Esophagus squamous epithelium (tissue), 5 donors: ENCODE measurements around the gene CEP78. TPM values are rescaled to one million over a fixed set of nuclear protein-coding genes. Genes with fewer than 3 reads are reported as not detected.

Experiments
- DNase-seq: peaks from one replicate; lab custom pipeline; 2025; lab: John Stamatoyannopoulos, UW
- H3K27ac ChIP-seq, 4 donors: fragments of 200-600 bp; sonication (generic); one replicate each; pipeline ENCODE4 v1.5.1; 2016 to 2019; ENCODE audit warnings: mild to moderate bottlenecking in 1 of 4
- H3K27me3 ChIP-seq, 4 donors: fragments of 200-600 bp; sonication (generic); 1 replicate in 3 of 4; 2 replicates in 1 of 4; pipeline versions ENCODE4 v1.5.1 to v1.6.0; 2017 to 2021; ENCODE audit warnings: antibody characterized with exemption in 1 of 4
- H3K36me3 ChIP-seq, 3 donors: fragments of 200-600 bp; sonication (generic); one replicate each; pipeline ENCODE4 v1.5.1; 2016 to 2019
- H3K4me1 ChIP-seq, 3 donors: fragments of 200-600 bp; sonication (generic); one replicate each; pipeline ENCODE4 v1.5.1; 2017 to 2019
- H3K4me3 ChIP-seq, 4 donors: fragments of 200-600 bp; sonication (generic); 1 replicate in 3 of 4; 2 replicates in 1 of 4; pipeline ENCODE4 v1.5.1; 2016 to 2019; ENCODE audit warnings: mild to moderate bottlenecking in 2 of 4, moderate library complexity in 1 of 4
- H3K9me3 ChIP-seq, 3 donors: fragments of 200-600 bp; sonication (generic); one replicate each; pipeline ENCODE4 v1.5.1; 2016 to 2019
- CTCF ChIP-seq, 6 experiments: fragments of 450-650 bp in 4 of 6; fragments of 200-600 bp in 2 of 6; sonication (generic) in 2 of 6; IDR thresholded peaks; one replicate each; pipeline ENCODE4 v1.5.1; 2016 to 2019; ENCODE audit warnings: antibody characterized with exemption in 6 of 6, mild to moderate bottlenecking in 4 of 6, moderate library complexity in 4 of 6
- POLR2A ChIP-seq, 4 donors: fragments of 450-650 bp; IDR thresholded peaks; one replicate each; pipeline ENCODE4 v1.6.1; 2017; ENCODE audit warnings: antibody characterized with exemption in 4 of 4, mild to moderate bottlenecking in 4 of 4, moderate library complexity in 3 of 4
- WGBS, 2 donors: methylation state at CpG; one replicate each; pipeline ENCODE4 v1.1.5; 2018; 5-methylcytosine and 5-hydroxymethylcytosine counted together
- intact Hi-C: fragments of 100-400 bp; cut with DNase I; formaldehyde crosslinking; loops from one replicate; pipeline ENCODE4 v1.15.0; 2022
- total RNA-seq, 4 donors: library from RNA; depleted of rRNA; stranded (reverse); fragments of >200 nt; gene quantifications; one replicate each; pipeline ENCODE4 v1.1.0, GENCODE V29; 2016
- donor health status: DM: yes; HTN: yes; CAD: no.

CEP78 gene
- total RNA-seq, 4 donors from 2014 or later: 8.6 to 14.6 (median 11.2) TPM

DNA sequence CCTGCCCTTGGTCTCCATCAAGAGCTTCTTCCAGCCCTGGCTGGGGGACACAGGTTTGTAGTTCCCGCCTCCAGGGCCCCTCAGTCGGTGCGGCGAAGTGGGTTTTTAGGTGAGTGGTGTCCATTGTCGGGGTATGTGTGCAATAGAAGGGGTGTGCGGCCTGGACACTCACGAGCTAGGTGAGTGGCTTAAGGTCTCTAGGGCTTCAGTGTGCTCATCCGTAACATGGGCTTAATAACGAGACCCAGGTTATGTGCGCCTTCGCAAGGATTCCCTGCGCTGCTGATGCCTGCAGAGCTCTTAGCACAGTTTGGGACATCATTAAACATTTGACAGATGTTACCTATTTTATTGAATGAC lies 656 bp downstream of the CEP78 start:
- no peaks in the 10 kb centered on the region for H3K27me3 ChIP-seq
- WGBS, 2 donors: 9 to 16% methylated on average over 6 to 8 of the region's 12 CpGs
- no peaks in the 10 kb centered on the region for H3K9me3 ChIP-seq
- intact Hi-C loops: no loop called here
- no peak for DNase-seq
- H3K4me3 ChIP-seq: peak overlapping the region; percentile 68 to 84 (median 74)
- H3K36me3 ChIP-seq: peaks cover 0 to 13% (median 0%) of the 10 kb centered on the region in 3 donors
- peaks cover 0 to 29% (median 5%) of the 10 kb centered on the region in 3 donors for H3K4me1 ChIP-seq
- peak overlapping the region; percentile 80 to 88 (median 87) for H3K27ac ChIP-seq
- TF ChIP-seq POLR2A (IDR thresholded peaks at IDR 0.05): no peak
- no peak for TF ChIP-seq CTCF (IDR thresholded peaks at IDR 0.05)

- WGBS, 2 donors: 77 to 82% methylated on average over 13 of the region's 13 CpGs
- Histone ChIP-seq H3K27ac (no peak overlapping the region), H3K27me3 (no peaks in the 10 kb centered on the region), H3K9me3 (no peaks in the 10 kb centered on the region), H3K36me3 (peaks cover 0 to 22% (median 0%) of the 10 kb centered on the region in 3 donors), H3K4me3 (no peak overlapping the region), H3K4me1 (peaks cover 0 to 29% (median 5%) of the 10 kb centered on the region in 3 donors)
- no peak for TF ChIP-seq POLR2A (IDR thresholded peaks at IDR 0.05)
- TF ChIP-seq CTCF (IDR thresholded peaks at IDR 0.05): no peak
- DNase-seq: no peak
- intact Hi-C loops: no loop called here
Observed at GRCh38 chr9:78238046-78239038, 2.5 kb downstream of the CEP78 start.

GRCh38 chr9:78239506-78239905 lies 3.6 kb downstream of the CEP78 start:
- WGBS, 2 donors: 55 to 58% methylated on average over 5 of the region's 5 CpGs
- Histone ChIP-seq H3K4me1 (peaks cover 0 to 28% (median 5%) of the 10 kb centered on the region in 3 donors), H3K27me3 (no peaks in the 10 kb centered on the region), H3K4me3 (no peak overlapping the region), H3K9me3 (no peaks in the 10 kb centered on the region), H3K27ac (no peak overlapping the region), H3K36me3 (peaks cover 0 to 33% (median 0%) of the 10 kb centered on the region in 3 donors)
- no peak for DNase-seq
- no peak for TF ChIP-seq POLR2A (IDR thresholded peaks at IDR 0.05)
- TF ChIP-seq CTCF (IDR thresholded peaks at IDR 0.05): peak in 4 of 6 experiments; percentile 35 to 49 (median 42)
- intact Hi-C loops: no loop called here

DNA sequence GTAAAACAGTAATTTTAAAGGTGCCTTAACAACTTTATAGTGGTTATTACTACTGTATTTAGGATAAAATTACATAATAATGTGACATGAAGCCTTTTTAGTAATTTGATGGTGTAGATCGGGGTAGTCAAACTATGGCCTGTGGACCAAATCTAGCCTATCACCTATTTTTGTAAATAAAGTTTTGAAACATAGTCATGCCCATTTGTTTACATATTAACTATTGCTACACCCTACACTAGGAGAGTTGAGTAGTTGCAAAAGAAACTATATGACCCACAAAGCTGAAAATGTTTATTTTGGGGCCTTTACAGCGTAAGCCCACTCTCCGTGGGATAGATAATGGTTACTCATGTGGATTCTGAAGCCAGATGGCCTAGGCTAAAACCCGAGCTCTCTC lies 6.2 kb downstream of the CEP78 start:
- Histone ChIP-seq H3K36me3 (peaks cover 0 to 45% (median 0%) of the 10 kb centered on the region in 3 donors), H3K9me3 (no peaks in the 10 kb centered on the region), H3K27ac (no peak overlapping the region), H3K4me1 (peaks cover 0 to 11% (median 1%) of the 10 kb centered on the region in 3 donors), H3K4me3 (no peak overlapping the region), H3K27me3 (no peaks in the 10 kb centered on the region)
- 79 to 94% methylated on average over 4 of the region's 4 CpGs for WGBS, 2 donors
- intact Hi-C loops: no loop called here
- no peak for DNase-seq
- TF ChIP-seq CTCF (IDR thresholded peaks at IDR 0.05): no peak
- no peak for TF ChIP-seq POLR2A (IDR thresholded peaks at IDR 0.05)

DNA sequence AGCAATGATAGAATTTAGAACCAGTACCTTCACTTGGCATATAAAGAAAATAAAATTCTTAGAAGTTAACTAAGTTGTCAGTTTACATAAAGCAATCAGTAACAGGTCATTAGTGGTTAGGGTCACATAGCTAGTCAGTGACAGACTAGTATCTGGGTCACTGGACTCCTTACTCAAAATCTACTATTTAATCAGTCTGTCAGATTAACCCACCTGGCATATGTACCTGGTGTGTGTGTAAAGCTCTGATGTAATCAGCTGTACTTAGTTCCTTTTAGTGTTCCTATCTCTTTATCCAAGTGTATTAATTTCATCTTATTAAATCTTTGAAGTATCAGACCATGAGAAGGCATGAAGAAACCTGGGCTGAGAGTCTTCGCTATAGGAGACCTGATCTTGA lies 7.3 kb downstream of the CEP78 start:
- TF ChIP-seq CTCF (IDR thresholded peaks at IDR 0.05): no peak
- TF ChIP-seq POLR2A (IDR thresholded peaks at IDR 0.05): no peak
- Histone ChIP-seq H3K4me1 (peaks cover 0 to 4% (median 0%) of the 10 kb centered on the region in 3 donors), H3K27me3 (no peaks in the 10 kb centered on the region), H3K9me3 (no peaks in the 10 kb centered on the region), H3K27ac (no peak overlapping the region), H3K4me3 (no peak overlapping the region), H3K36me3 (peaks cover 0 to 55% (median 0%) of the 10 kb centered on the region in 3 donors)
- intact Hi-C loops: no loop called here
- WGBS, 2 donors: 86 to 100% methylated on average over 1 of the region's 1 CpG
- DNase-seq: no peak
